ENCODE measurements around the gene INMT. TPM values are rescaled to one million over a fixed set of nuclear protein-coding genes. Genes with fewer than 3 reads are reported as not detected.

The INMT gene
- total and polyA plus RNA-seq, 8 donors: 1.8 to 27.2 (median 7.1) TPM

DNA sequence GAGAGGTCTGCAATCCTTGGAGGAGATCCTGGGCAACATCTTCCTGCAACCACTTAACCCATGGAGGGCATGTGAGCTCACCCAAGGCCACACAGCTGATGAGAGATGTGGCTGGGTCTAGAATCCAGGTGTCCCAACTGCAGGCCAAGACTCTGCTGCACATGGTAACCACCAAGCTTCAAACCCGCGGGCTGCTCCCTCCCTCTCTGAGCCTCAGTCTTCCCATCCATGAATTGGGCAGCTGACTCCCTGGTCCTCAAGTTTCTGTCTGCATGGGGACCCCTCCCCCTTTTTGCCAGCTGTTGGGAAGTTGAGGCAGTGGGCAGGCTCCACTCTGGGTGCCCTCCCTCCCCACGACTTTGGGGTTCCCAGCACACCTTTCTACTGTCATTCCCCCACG lies 20.9 kb upstream of the INMT start:
- Histone ChIP-seq H3K9me3 (no peaks in the 10 kb centered on the region), H3K4me3 (no peak overlapping the region), H3K27ac (no peak overlapping the region), H3K36me3 (no peaks in the 10 kb centered on the region), H3K27me3 (peaks cover 0 to 10% (median 0%) of the 10 kb centered on the region in 3 donors), H3K4me1 (no peaks in the 10 kb centered on the region)
- WGBS, 5 donors: 74 to 89% (median 82%) methylated on average over 4 of the region's 4 CpGs
- TF ChIP-seq POLR2A (IDR thresholded peaks at IDR 0.05) (no peak), EP300 (IDR thresholded peaks at IDR 0.05) (no peak), POLR2AphosphoS5 (IDR thresholded peaks at IDR 0.05) (no peak)
- TF ChIP-seq, protein P1, sequence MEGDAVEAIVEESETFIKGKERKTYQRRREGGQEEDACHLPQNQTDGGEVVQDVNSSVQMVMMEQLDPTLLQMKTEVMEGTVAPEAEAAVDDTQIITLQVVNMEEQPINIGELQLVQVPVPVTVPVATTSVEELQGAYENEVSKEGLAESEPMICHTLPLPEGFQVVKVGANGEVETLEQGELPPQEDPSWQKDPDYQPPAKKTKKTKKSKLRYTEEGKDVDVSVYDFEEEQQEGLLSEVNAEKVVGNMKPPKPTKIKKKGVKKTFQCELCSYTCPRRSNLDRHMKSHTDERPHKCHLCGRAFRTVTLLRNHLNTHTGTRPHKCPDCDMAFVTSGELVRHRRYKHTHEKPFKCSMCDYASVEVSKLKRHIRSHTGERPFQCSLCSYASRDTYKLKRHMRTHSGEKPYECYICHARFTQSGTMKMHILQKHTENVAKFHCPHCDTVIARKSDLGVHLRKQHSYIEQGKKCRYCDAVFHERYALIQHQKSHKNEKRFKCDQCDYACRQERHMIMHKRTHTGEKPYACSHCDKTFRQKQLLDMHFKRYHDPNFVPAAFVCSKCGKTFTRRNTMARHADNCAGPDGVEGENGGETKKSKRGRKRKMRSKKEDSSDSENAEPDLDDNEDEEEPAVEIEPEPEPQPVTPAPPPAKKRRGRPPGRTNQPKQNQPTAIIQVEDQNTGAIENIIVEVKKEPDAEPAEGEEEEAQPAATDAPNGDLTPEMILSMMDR (IDR thresholded peaks at IDR 0.05): no peak
- intact Hi-C loops (cut with DNase I; ENCODE audit: low total_unique reads): no loop called here
- DNase-seq: no peak

- Histone ChIP-seq H3K36me3 (no peaks in the 10 kb centered on the region), H3K4me3 (no peak overlapping the region), H3K27me3 (peaks cover 0 to 9% (median 0%) of the 10 kb centered on the region in 3 donors), H3K4me1 (no peaks in the 10 kb centered on the region), H3K27ac (no peak overlapping the region), H3K9me3 (no peaks in the 10 kb centered on the region)
- 67 to 86% (median 68%) methylated on average over 8 to 11 of the region's 11 CpGs for WGBS, 5 donors
- TF ChIP-seq POLR2AphosphoS5 (IDR thresholded peaks at IDR 0.05) (no peak), POLR2A (IDR thresholded peaks at IDR 0.05) (no peak), EP300 (IDR thresholded peaks at IDR 0.05) (no peak)
- TF ChIP-seq, protein P1 (IDR thresholded peaks at IDR 0.05): no peak
- intact Hi-C loops (cut with DNase I; ENCODE audit: low total_unique reads): no loop called here
- DNase-seq: no peak
These were observed 20.4 kb upstream of the INMT start for GRCh38 chr7:30731581-30731980.

DNA sequence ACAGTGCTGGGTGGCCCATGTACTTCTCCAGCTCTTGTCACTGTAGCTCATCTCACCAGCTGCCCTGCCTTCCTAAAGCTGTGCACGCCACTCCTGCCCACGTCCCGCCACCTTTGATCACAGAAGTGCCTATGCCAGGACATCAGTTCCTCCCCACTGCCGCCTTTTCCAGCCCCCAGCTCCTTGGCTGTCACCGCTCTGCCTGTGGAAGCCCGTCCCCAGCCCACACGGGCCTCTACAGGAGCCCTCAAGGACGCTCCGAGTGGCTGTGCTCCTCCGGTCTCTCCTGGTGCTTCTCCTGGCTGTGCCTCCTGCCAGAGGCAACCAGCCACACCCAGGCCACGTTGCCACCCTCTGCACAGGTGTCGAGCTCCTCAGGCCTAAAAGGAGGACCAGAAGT lies 19.3 kb upstream of the INMT start:
- WGBS, 5 donors: 79 to 92% (median 84%) methylated on average over 11 to 12 of the region's 12 CpGs
- no peaks in the 10 kb centered on the region for H3K36me3 ChIP-seq
- H3K4me3 ChIP-seq: no peak overlapping the region
- H3K9me3 ChIP-seq: no peaks in the 10 kb centered on the region
- no peak overlapping the region for H3K27ac ChIP-seq
- H3K27me3 ChIP-seq: peaks cover 0 to 6% (median 0%) of the 10 kb centered on the region in 3 donors
- no peak for TF ChIP-seq POLR2A (IDR thresholded peaks at IDR 0.05)
- no peak for TF ChIP-seq POLR2AphosphoS5 (IDR thresholded peaks at IDR 0.05)
- no peak for TF ChIP-seq EP300 (IDR thresholded peaks at IDR 0.05)
- TF ChIP-seq, protein P1 (IDR thresholded peaks at IDR 0.05): no peak
- intact Hi-C loops (cut with DNase I; ENCODE audit: low total_unique reads): no loop called here
- no peak for DNase-seq
- no peaks in the 10 kb centered on the region for H3K4me1 ChIP-seq

- Histone ChIP-seq H3K9me3 (no peaks in the 10 kb centered on the region), H3K4me1 (no peaks in the 10 kb centered on the region), H3K36me3 (no peaks in the 10 kb centered on the region), H3K27me3 (peaks cover 0 to 6% (median 0%) of the 10 kb centered on the region in 3 donors), H3K27ac (no peak overlapping the region), H3K4me3 (no peak overlapping the region)
- 89 to 96% (median 94%) methylated on average over 6 of the region's 6 CpGs for WGBS, 5 donors
- intact Hi-C loops (cut with DNase I; ENCODE audit: low total_unique reads): no loop called here
- DNase-seq: no peak
- TF ChIP-seq POLR2AphosphoS5 (IDR thresholded peaks at IDR 0.05) (no peak), EP300 (IDR thresholded peaks at IDR 0.05) (no peak), POLR2A (IDR thresholded peaks at IDR 0.05) (no peak)
- TF ChIP-seq, protein P1 (IDR thresholded peaks at IDR 0.05): no peak
These were observed 18.7 kb upstream of the INMT start for GRCh38 chr7:30733216-30733615.
